Colonic mucosa (tissue), 4 donors: Measurements from ENCODE around the gene GFOD2. TPM values are rescaled to one million over a fixed set of nuclear protein-coding genes. Genes with fewer than 3 reads are reported as not detected.
A peak's percentile ranks its signal among the peaks of the same experiment; 100 is the strongest.

Experiments used
- DNase-seq: peaks from one replicate; pipeline ENCODE4 v3.0.0-alpha.2; 2020
- H3K27ac ChIP-seq: fragments of 200-600 bp; one replicate; pipeline ENCODE4 v1.8.0; 2021
- H3K27me3 ChIP-seq: fragments of 200-600 bp; one replicate; pipeline ENCODE4 v1.8.0; 2021
- H3K36me3 ChIP-seq: fragments of 200-600 bp; one replicate; pipeline ENCODE4 v1.8.0; 2021
- H3K4me1 ChIP-seq: fragments of 200-600 bp; one replicate; pipeline ENCODE4 v1.8.0; 2021; ENCODE audit warnings: mild to moderate bottlenecking
- H3K4me3 ChIP-seq: fragments of 200-600 bp; one replicate; pipeline ENCODE4 v1.8.0; 2021
- H3K9ac ChIP-seq, 2 donors: one replicate each; pipeline ENCODE4 v1.7.0; 2013; ENCODE audit warnings: control low read depth in 2 of 2, low read depth in 2 of 2, low read length in 2 of 2
- H3K9me3 ChIP-seq: fragments of 200-600 bp; one replicate; pipeline ENCODE4 v1.8.0; 2021
- CTCF ChIP-seq: fragments of 200-600 bp; IDR thresholded peaks from one replicate; pipeline ENCODE4 v1.8.0; 2022; ENCODE audit warnings: antibody characterized with exemption, mild to moderate bottlenecking
- intact Hi-C: fragments of 100-400 bp; cut with DNase I; formaldehyde crosslinking; loops from one replicate; pipeline ENCODE4 v1.14.1; 2022
- total RNA-seq, 2 donors: library from RNA; stranded (reverse); fragmentation: NEBNext Ultra II Directional in 1 of 2; extraction: Animal tissue kit (Norgen Biotek cat#: 25700) in 1 of 2; gene quantifications; one replicate each; pipeline ENCODE4 v1.2.1, GENCODE V29; 2021
- donor health status: healthy.
- donor health status: DM: no; HTN: no; CAD: no.
- donor health status: DM: no; HTN: no; CAD: no.

Gene GFOD2
- total RNA-seq, 2 donors from 2014 or later = 22.1 to 33.8 TPM

GRCh38 chr16:67762385-67762784 lies 43.3 kb upstream of the GFOD2 start:
- no peaks in the 10 kb centered on the region for H3K4me1 ChIP-seq
- no peaks in the 10 kb centered on the region for H3K36me3 ChIP-seq
- H3K9me3 ChIP-seq = no peaks in the 10 kb centered on the region
- intact Hi-C loops = no loop called here
- H3K9ac ChIP-seq = no peak overlapping the region
- TF ChIP-seq CTCF = no peak
- H3K27ac ChIP-seq = no peak overlapping the region
- no peaks in the 10 kb centered on the region for H3K27me3 ChIP-seq
- DNase-seq = no peak
- H3K4me3 ChIP-seq = no peak overlapping the region

- intact Hi-C loops = no loop called here
- no peak for DNase-seq
- Histone ChIP-seq H3K9me3 (no peaks in the 10 kb centered on the region), H3K27me3 (no peaks in the 10 kb centered on the region), H3K36me3 (no peaks in the 10 kb centered on the region), H3K4me3 (no peak overlapping the region), H3K9ac (no peak overlapping the region), H3K27ac (no peak overlapping the region), H3K4me1 (no peaks in the 10 kb centered on the region)
- TF ChIP-seq CTCF = no peak
Observed at GRCh38 chr16:67761924-67762323, 42.8 kb upstream of the GFOD2 start.

- H3K9me3 ChIP-seq = no peaks in the 10 kb centered on the region
- no peaks in the 10 kb centered on the region for H3K36me3 ChIP-seq
- no peak overlapping the region for H3K27ac ChIP-seq
- H3K4me1 ChIP-seq = no peaks in the 10 kb centered on the region
- peak; percentile 66 for DNase-seq
- intact Hi-C loops = no loop called here
- H3K9ac ChIP-seq = no peak overlapping the region
- TF ChIP-seq CTCF = no peak
- no peaks in the 10 kb centered on the region for H3K27me3 ChIP-seq
- H3K4me3 ChIP-seq = no peak overlapping the region
Observed at GRCh38 chr16:67760956-67761230, 41.8 kb upstream of the GFOD2 start.

- no peak for DNase-seq
- Histone ChIP-seq H3K9ac (peak overlapping the region in 1 of 2 donors; percentile 9), H3K4me1 (no peaks in the 10 kb centered on the region), H3K36me3 (no peaks in the 10 kb centered on the region), H3K27ac (no peak overlapping the region), H3K9me3 (no peaks in the 10 kb centered on the region), H3K27me3 (no peaks in the 10 kb centered on the region), H3K4me3 (no peak overlapping the region)
- intact Hi-C loops = no loop called here
- no peak for TF ChIP-seq CTCF
Observed at GRCh38 chr16:67760206-67760955, 41.3 kb upstream of the GFOD2 start.

GRCh38 chr16:67758966-67759365 lies 39.9 kb upstream of the GFOD2 start:
- Histone ChIP-seq H3K27me3 (no peaks in the 10 kb centered on the region), H3K4me1 (no peaks in the 10 kb centered on the region), H3K9me3 (no peaks in the 10 kb centered on the region), H3K9ac (no peak overlapping the region), H3K36me3 (no peaks in the 10 kb centered on the region), H3K4me3 (no peak overlapping the region), H3K27ac (no peak overlapping the region)
- no peak for TF ChIP-seq CTCF
- no peak for DNase-seq
- intact Hi-C loops = no loop called here
